Fibroblast of skin of abdomen (primary cell): Measurements from ENCODE around the gene RTKN2. TPM values are rescaled to one million over a fixed set of nuclear protein-coding genes. Genes with fewer than 3 reads are reported as not detected.
A peak's percentile ranks its signal among the peaks of the same experiment; 100 is the strongest.
"Not testable (repeated sequence)": the region's sequence is repeated elsewhere in the genome, so short reads cannot be mapped to it uniquely, and the experiment has no call there.

Experiments
- DNase-seq: peaks from one replicate; pipeline ENCODE4 v3.0.0-alpha.2; 2013
- polyA plus RNA-seq, 2 experiments: library from polyadenylated mRNA; unstranded; fragments of 120-200 nt; gene quantifications; one replicate each; pipeline ENCODE4 v1.2.1, GENCODE V29; 2013; ENCODE audit not compliant: insufficient read length in 2 of 2

The RTKN2 gene
- polyA plus RNA-seq (2013, experiment 1 of 2; ENCODE audit: insufficient read length), result 1.8 TPM
- 1.6 TPM for polyA plus RNA-seq (2013, experiment 2 of 2; ENCODE audit: insufficient read length)

- DNase-seq, result peak; percentile 87
Observed at GRCh38 chr10:62268399-62269114, at the start of gene RTKN2. RTKN2 (minus strand) TSS chr10:62268844; CDS start chr10:62268610, 234 bp downstream.

- no peak for DNase-seq
Observed at GRCh38 chr10:62317257-62317656, 48.6 kb upstream of the RTKN2 start.

- no peak for DNase-seq
Observed at GRCh38 chr10:62309254-62309653, 40.6 kb upstream of the RTKN2 start.

- DNase-seq, result no peak
Observed at GRCh38 chr10:62308101-62308500, 39.5 kb upstream of the RTKN2 start.

- DNase-seq, result no peak
Observed at GRCh38 chr10:62307635-62308034, 39.0 kb upstream of the RTKN2 start.

GRCh38 chr10:62306663-62307062, 38.0 kb upstream of the RTKN2 start:
- DNase-seq, result no peak

- no peak for DNase-seq
Observed at GRCh38 chr10:62305813-62306212, 37.2 kb upstream of the RTKN2 start.

- DNase-seq, result no peak
Observed at GRCh38 chr10:62303922-62304321, 35.3 kb upstream of the RTKN2 start.

- no peak for DNase-seq
Observed at GRCh38 chr10:62302760-62303159, 34.1 kb upstream of the RTKN2 start.

- no peak for DNase-seq
Observed at GRCh38 chr10:62297857-62298256, 29.2 kb upstream of the RTKN2 start.

- DNase-seq, result no peak
Observed at GRCh38 chr10:62284221-62284620, 15.6 kb upstream of the RTKN2 start.

GRCh38 chr10:62281348-62281747, 12.7 kb upstream of the RTKN2 start:
- not testable (repeated sequence) for DNase-seq

- DNase-seq, result not testable (repeated sequence)
Observed at GRCh38 chr10:62280392-62280791, 11.7 kb upstream of the RTKN2 start.

GRCh38 chr10:62278441-62278910, 9.8 kb upstream of the RTKN2 start:
- DNase-seq, result peak; percentile 68

- DNase-seq, result no peak
Observed at GRCh38 chr10:62277971-62278370, 9.3 kb upstream of the RTKN2 start.

GRCh38 chr10:62270020-62270419, 1.4 kb upstream of the RTKN2 start:
- DNase-seq, result no peak

- DNase-seq, result no peak
Observed at GRCh38 chr10:62268027-62268398, 631 bp downstream of the RTKN2 start.

GRCh38 chr10:62266611-62267010, 2.0 kb downstream of the RTKN2 start:
- no peak for DNase-seq

- no peak for DNase-seq
Observed at GRCh38 chr10:62266147-62266546, 2.5 kb downstream of the RTKN2 start.

- DNase-seq, result peak; percentile 86
Observed at GRCh38 chr10:62264702-62265436, 3.8 kb downstream of the RTKN2 start.

GRCh38 chr10:62264126-62264525, 4.5 kb downstream of the RTKN2 start:
- no peak for DNase-seq

- DNase-seq, result peak; percentile 43
Observed at GRCh38 chr10:62261666-62262065, 7.0 kb downstream of the RTKN2 start.

GRCh38 chr10:62259998-62260397, 8.6 kb downstream of the RTKN2 start:
- no peak for DNase-seq

- no peak for DNase-seq
Observed at GRCh38 chr10:62259456-62259855, 9.2 kb downstream of the RTKN2 start.
